HG03066 (cell line): ENCODE results near the gene PCDH12.

Experiments
- ATAC-seq: cut with Tn5 transposase; IDR thresholded peaks from one replicate; pipeline ENCODE4 v1.9.1; 2021; ENCODE audit warnings: low read depth; ENCODE audit not compliant: unreplicated experiment

PCDH12 gene

GRCh38 chr5:141966963-141967333 is 8.9 kb upstream of the PCDH12 start:
- no peak for ATAC-seq

GRCh38 chr5:141966275-141966962 is 8.4 kb upstream of the PCDH12 start:
- ATAC-seq: no peak

GRCh38 chr5:141965071-141965470 is 7.1 kb upstream of the PCDH12 start:
- ATAC-seq: no peak

GRCh38 chr5:141963701-141964100 is 5.7 kb upstream of the PCDH12 start:
- no peak for ATAC-seq

- no peak for ATAC-seq
Observed at GRCh38 chr5:141961466-141961865, 3.5 kb upstream of the PCDH12 start.

GRCh38 chr5:141960449-141961323 is 2.7 kb upstream of the PCDH12 start:
- peak; percentile 96 for ATAC-seq

- ATAC-seq: no peak
Observed at GRCh38 chr5:141960018-141960417, 2.0 kb upstream of the PCDH12 start.

GRCh38 chr5:141958546-141959172 is 657 bp upstream of the PCDH12 start:
- ATAC-seq: no peak

- no peak for ATAC-seq
Observed at GRCh38 chr5:141957367-141957996, 520 bp downstream of the PCDH12 start.

GRCh38 chr5:141954194-141954593 is 3.8 kb downstream of the PCDH12 start:
- no peak for ATAC-seq

GRCh38 chr5:141952020-141952419 is 6.0 kb downstream of the PCDH12 start:
- ATAC-seq: no peak

GRCh38 chr5:141951332-141951781 is 6.6 kb downstream of the PCDH12 start:
- peak; percentile 78 for ATAC-seq

GRCh38 chr5:141950207-141951005 is 7.6 kb downstream of the PCDH12 start:
- no peak for ATAC-seq

GRCh38 chr5:141949511-141949910 is 8.5 kb downstream of the PCDH12 start:
- no peak for ATAC-seq

- ATAC-seq: no peak
Observed at GRCh38 chr5:141948812-141949211, 9.2 kb downstream of the PCDH12 start.

GRCh38 chr5:141947316-141947715 is 10.7 kb downstream of the PCDH12 start:
- no peak for ATAC-seq

- ATAC-seq: no peak
Observed at GRCh38 chr5:141945511-141946051, 12.4 kb downstream of the PCDH12 start.

- no peak for ATAC-seq
Observed at GRCh38 chr5:141944076-141944475, 13.9 kb downstream of the PCDH12 start.

GRCh38 chr5:141942185-141942857 is 15.7 kb downstream of the PCDH12 start:
- no peak for ATAC-seq
